ENCODE data around the gene TRMT61B. TPM values are rescaled to one million over a fixed set of nuclear protein-coding genes. Genes with fewer than 3 reads are reported as not detected.

The TRMT61B gene
- total RNA-seq, 2 experiments from 2014 or later = 15.1 to 16.0 TPM

Other genes starting within 250 kb of the TRMT61B start
- gene PPP1CB, start 118.5 kb downstream of the TRMT61B start, total RNA-seq = 100 to 1,000 TPM; 174 to 179 TPM
- 1 to 10 TPM; 1.4 to 1.9 TPM for gene SPDYA, start 59.5 kb downstream of the TRMT61B start, total RNA-seq
- gene WDR43, start 24.4 kb upstream of the TRMT61B start, total RNA-seq = 10 to 100 TPM; 50.3 to 54.3 TPM
- gene TOGARAM2, start 111.0 kb upstream of the TRMT61B start, total RNA-seq = 1 to 10 TPM; 5.2 to 5.3 TPM
- not detected for gene PCARE, start 204.2 kb upstream of the TRMT61B start, total RNA-seq
- 10 to 100 TPM; 36.2 to 42.6 TPM for gene CLIP4, start 245.1 kb upstream of the TRMT61B start, total RNA-seq

All from activated naive CD8-positive, alpha-beta T cell treated with anti-CD3 and anti-CD28 coated beads, Interleukin-2, amount 10 ng/mL, durations not matched to agents 7 days and 5 days (primary cell).